Liver (tissue), 9 donors: ENCODE data around the gene TCHHL1. TPM values are rescaled to one million over a fixed set of nuclear protein-coding genes. Genes with fewer than 3 reads are reported as not detected.

Source experiments
- DNase-seq: peaks from one replicate; pipeline ENCODE4 v3.0.0-alpha.2; 2017; ENCODE audit warnings: low spot score
- H3K27ac ChIP-seq, 2 donors: one replicate each; pipeline ENCODE4 v1.7.0; 2013; ENCODE audit warnings: inconsistent platforms in 2 of 2, low read length in 2 of 2, control low read depth in 1 of 2, low read depth in 1 of 2, mild to moderate bottlenecking in 1 of 2
- H3K27me3 ChIP-seq, 4 donors: one replicate each; pipeline versions ENCODE4 v1.6.1 to v1.7.0; 2013; ENCODE audit warnings: low read length in 3 of 4, inconsistent platforms in 1 of 4, mild to moderate bottlenecking in 1 of 4, moderate library complexity in 1 of 4; ENCODE audit not compliant: control insufficient read depth in 4 of 4, insufficient read depth in 4 of 4
- H3K36me3 ChIP-seq, 4 donors: one replicate each; pipeline versions ENCODE4 v1.6.1 to v1.7.0; 2013; ENCODE audit warnings: low read length in 3 of 4, mild to moderate bottlenecking in 3 of 4, low read depth in 1 of 4, moderate library complexity in 1 of 4; ENCODE audit not compliant: control insufficient read depth in 4 of 4, insufficient read depth in 3 of 4
- H3K4me1 ChIP-seq, 4 donors: one replicate each; pipeline versions ENCODE4 v1.6.1 to v1.7.0; 2013; ENCODE audit warnings: low read length in 3 of 4, mild to moderate bottlenecking in 3 of 4, moderate library complexity in 1 of 4; ENCODE audit not compliant: control insufficient read depth in 4 of 4, insufficient read depth in 4 of 4
- H3K4me3 ChIP-seq, 3 donors: one replicate each; pipeline versions ENCODE4 v1.6.1 to v1.7.0; 2013; ENCODE audit warnings: low read length in 3 of 3, control low read depth in 1 of 3, low read depth in 1 of 3, mild to moderate bottlenecking in 1 of 3
- H3K9ac ChIP-seq, 2 donors: one replicate each; pipeline ENCODE4 v1.7.0; 2013; ENCODE audit warnings: low read length in 2 of 2, mild to moderate bottlenecking in 2 of 2, moderate library complexity in 2 of 2, control low read depth in 1 of 2, low read depth in 1 of 2
- H3K9me3 ChIP-seq, 4 donors: one replicate each; pipeline versions ENCODE4 v1.6.1 to v1.7.0; 2013; ENCODE audit warnings: low read length in 3 of 4; ENCODE audit not compliant: control insufficient read depth in 4 of 4
- EGR1 ChIP-seq, 2 donors: IDR thresholded peaks; 2 replicates each; pipeline ENCODE4 v1.6.1; 2016 to 2018; ENCODE audit warnings: antibody characterized with exemption in 2 of 2, low read depth in 2 of 2
- FOXA1 ChIP-seq: IDR thresholded peaks from 2 replicates; pipeline ENCODE4 v1.6.1; 2016; ENCODE audit warnings: antibody characterized with exemption
- FOXA2 ChIP-seq: IDR thresholded peaks from 2 replicates; pipeline ENCODE4 v1.6.1; 2016; ENCODE audit warnings: antibody characterized with exemption
- GABPA ChIP-seq, 2 donors: IDR thresholded peaks in 1 of 2; conservative IDR thresholded peaks in 1 of 2; 2 replicates each; pipeline ENCODE4 v1.6.1; 2016; ENCODE audit warnings: antibody characterized with exemption in 2 of 2, mild to moderate bottlenecking in 1 of 2, moderate library complexity in 1 of 2
- HNF4A ChIP-seq, 2 donors: conservative IDR thresholded peaks; 2 replicates each; pipeline ENCODE4 v1.6.1; 2016; ENCODE audit warnings: antibody characterized with exemption in 2 of 2, mild to moderate bottlenecking in 2 of 2
- HNF4G ChIP-seq: IDR thresholded peaks from 2 replicates; pipeline ENCODE4 v1.6.1; 2016; ENCODE audit warnings: antibody characterized with exemption
- JUND ChIP-seq, 2 donors: IDR thresholded peaks; 2 replicates each; pipeline ENCODE4 v1.6.1; 2016; ENCODE audit warnings: antibody characterized with exemption in 2 of 2
- NR2F2 ChIP-seq: IDR thresholded peaks from 2 replicates; pipeline ENCODE4 v1.6.1; 2016; ENCODE audit warnings: antibody characterized with exemption
- RAD21 ChIP-seq, 2 donors: IDR thresholded peaks; 2 replicates each; pipeline ENCODE4 v1.6.1; 2016; ENCODE audit warnings: antibody characterized with exemption in 2 of 2, mild to moderate bottlenecking in 2 of 2
- RXRA ChIP-seq, 2 donors: IDR thresholded peaks; 2 replicates each; pipeline ENCODE4 v1.6.1; 2017 to 2018; ENCODE audit warnings: antibody characterized with exemption in 2 of 2, mild to moderate bottlenecking in 1 of 2
- SP1 ChIP-seq: IDR thresholded peaks from 2 replicates; pipeline ENCODE4 v1.6.1; 2018; ENCODE audit warnings: antibody characterized with exemption, mild to moderate bottlenecking
- TAF1 ChIP-seq: conservative IDR thresholded peaks from 2 replicates; pipeline ENCODE4 v1.6.1; 2016; ENCODE audit warnings: antibody characterized with exemption, mild to moderate bottlenecking
- YY1 ChIP-seq: IDR thresholded peaks from 2 replicates; pipeline ENCODE4 v1.6.1; 2016; ENCODE audit warnings: antibody characterized with exemption, mild to moderate bottlenecking
- WGBS: extraction: QIAGEN DNeasy Blood & Tissue Kit; methylation state at CpG from one replicate; pipeline ENCODE4 v1.1.7; 2013; 5-methylcytosine and 5-hydroxymethylcytosine counted together
- polyA plus RNA-seq, 2 donors: library from polyadenylated mRNA; stranded (reverse) in 1 of 2; unstranded in 1 of 2; fragments of 200-250 nt in 1 of 2; fragments of >200 nt in 1 of 2; fragmentation: Nextera tagmentation in 1 of 2; extraction: Ambion mirVana in 1 of 2; gene quantifications; one replicate each; pipeline versions ENCODE4 v1.2.1 to v1.2.3, GENCODE V29; 2013 to 2015
- total RNA-seq, 2 donors: library from RNA; depleted of rRNA; stranded (reverse); fragments of >200 nt; gene quantifications; one replicate each; pipeline ENCODE4 v1.2.3, GENCODE V29; 2014
- TF ChIP-seq, protein P1 (sequence below): IDR thresholded peaks from 2 replicates; pipeline ENCODE4 v1.6.1; 2016; ENCODE audit warnings: antibody characterized with exemption
- TF ChIP-seq, protein P2 (sequence below): IDR thresholded peaks from 2 replicates; pipeline ENCODE4 v1.6.1; 2016; ENCODE audit warnings: antibody characterized with exemption, mild to moderate bottlenecking
- TF ChIP-seq, protein P3 (sequence below): IDR thresholded peaks from 2 replicates; pipeline ENCODE4 v1.6.1; 2016; ENCODE audit warnings: antibody characterized with exemption
- TF ChIP-seq, protein P4 (sequence below): fragments of 150-350 bp; IDR thresholded peaks from 2 replicates; pipeline ENCODE4 v1.5.1; 2017; ENCODE audit warnings: improper control_type of control experiment, low read depth, low read length; ENCODE audit not compliant: missing input control
- TF ChIP-seq, protein P5 (sequence below): IDR thresholded peaks from 2 replicates; pipeline ENCODE4 v1.6.1; 2016; ENCODE audit warnings: antibody characterized with exemption
- donor health status: healthy.
- donor health status: healthy.
- donor health status: healthy.
- donor health status: healthy.
- donor health status: healthy.

TCHHL1 gene
- total and polyA plus RNA-seq, 4 donors: not detected

DNA sequence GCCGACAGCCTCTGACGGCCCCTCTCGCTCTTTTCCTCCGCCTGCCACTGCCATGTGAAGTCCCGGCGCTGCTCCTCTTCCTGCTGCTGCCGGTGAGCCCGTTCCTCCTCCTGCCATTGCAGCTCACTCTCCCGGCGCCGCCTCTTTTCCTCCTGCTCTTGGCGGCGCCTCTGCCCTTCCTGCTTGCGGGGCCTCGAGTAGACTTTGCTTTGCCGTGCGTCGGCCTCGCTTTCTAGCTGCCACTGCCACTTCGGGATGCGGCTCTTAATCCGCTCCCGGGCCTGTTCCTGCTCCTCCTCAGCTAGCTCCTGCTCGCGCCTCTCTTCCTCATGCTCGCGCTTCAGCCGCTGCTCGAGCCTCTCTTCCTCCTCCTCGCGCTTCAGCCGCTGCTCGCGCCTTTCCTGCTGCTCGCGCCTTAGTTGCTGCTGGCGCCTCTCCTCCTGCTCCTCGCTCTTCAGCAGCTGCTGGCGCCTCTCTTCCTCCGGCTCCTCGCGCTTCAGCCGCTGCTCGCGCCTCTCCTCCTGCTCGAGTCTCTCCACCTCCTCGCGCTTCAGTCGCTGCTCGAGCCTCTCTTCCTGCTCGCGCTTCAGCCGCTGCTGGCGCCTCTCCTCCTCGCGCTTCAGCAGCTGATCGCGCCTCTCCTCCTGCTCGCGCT, 22.1 kb upstream of the TCHHL1 start:
- peaks cover 4 to 49% (median 37%) of the 10 kb centered on the region in 4 donors for H3K4me1 ChIP-seq
- no peak for DNase-seq

DNA sequence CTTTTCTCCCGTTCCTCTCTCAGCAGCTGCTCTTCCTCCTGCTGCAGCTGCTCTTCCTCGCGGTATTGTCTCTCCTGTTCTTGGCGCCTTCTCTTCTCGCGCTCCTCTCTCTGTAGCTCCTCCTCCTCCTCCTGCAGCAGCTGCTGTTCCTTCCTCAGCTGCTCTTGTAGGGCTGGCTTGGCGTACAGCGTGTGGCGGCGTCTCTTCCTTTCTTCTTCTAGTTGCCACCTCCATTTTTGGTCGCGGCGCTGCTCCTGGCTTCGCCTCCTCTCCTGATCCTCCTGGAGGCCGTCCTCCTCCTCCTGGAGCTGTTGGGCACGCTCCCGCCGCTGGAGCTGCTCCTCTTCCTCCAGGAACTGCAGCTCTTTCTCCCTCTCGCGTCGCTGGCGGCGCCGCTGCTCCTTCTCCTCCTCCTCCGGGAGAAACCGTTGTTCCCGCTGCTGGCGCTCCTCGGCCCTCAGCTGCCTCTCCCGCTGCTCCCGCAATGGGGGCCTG, 21.5 kb upstream of the TCHHL1 start:
- H3K9ac ChIP-seq: no peak overlapping the region
- no peak for DNase-seq
- H3K9me3 ChIP-seq: no peaks in the 10 kb centered on the region
- TF ChIP-seq JUND (IDR thresholded peaks at IDR 0.05) (no peak), YY1 (no peak), NR2F2 (no peak), HNF4A (conservative IDR thresholded peaks at IDR 0.05) (no peak), TAF1 (no peak), GABPA (IDR thresholded peaks at IDR 0.05 in 1 of 2, conservative IDR thresholded peaks at IDR 0.05 in 1 of 2) (no peak), RXRA (IDR thresholded peaks at IDR 0.05) (no peak), FOXA1 (no peak), RAD21 (IDR thresholded peaks at IDR 0.05) (no peak), FOXA2 (no peak), HNF4G (no peak), EGR1 (IDR thresholded peaks at IDR 0.05; ENCODE audit: low read depth in 2 of 2) (no peak), SP1 (no peak)
- TF ChIP-seq, protein P1, sequence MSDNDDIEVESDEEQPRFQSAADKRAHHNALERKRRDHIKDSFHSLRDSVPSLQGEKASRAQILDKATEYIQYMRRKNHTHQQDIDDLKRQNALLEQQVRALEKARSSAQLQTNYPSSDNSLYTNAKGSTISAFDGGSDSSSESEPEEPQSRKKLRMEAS: no peak
- TF ChIP-seq, protein P2, sequence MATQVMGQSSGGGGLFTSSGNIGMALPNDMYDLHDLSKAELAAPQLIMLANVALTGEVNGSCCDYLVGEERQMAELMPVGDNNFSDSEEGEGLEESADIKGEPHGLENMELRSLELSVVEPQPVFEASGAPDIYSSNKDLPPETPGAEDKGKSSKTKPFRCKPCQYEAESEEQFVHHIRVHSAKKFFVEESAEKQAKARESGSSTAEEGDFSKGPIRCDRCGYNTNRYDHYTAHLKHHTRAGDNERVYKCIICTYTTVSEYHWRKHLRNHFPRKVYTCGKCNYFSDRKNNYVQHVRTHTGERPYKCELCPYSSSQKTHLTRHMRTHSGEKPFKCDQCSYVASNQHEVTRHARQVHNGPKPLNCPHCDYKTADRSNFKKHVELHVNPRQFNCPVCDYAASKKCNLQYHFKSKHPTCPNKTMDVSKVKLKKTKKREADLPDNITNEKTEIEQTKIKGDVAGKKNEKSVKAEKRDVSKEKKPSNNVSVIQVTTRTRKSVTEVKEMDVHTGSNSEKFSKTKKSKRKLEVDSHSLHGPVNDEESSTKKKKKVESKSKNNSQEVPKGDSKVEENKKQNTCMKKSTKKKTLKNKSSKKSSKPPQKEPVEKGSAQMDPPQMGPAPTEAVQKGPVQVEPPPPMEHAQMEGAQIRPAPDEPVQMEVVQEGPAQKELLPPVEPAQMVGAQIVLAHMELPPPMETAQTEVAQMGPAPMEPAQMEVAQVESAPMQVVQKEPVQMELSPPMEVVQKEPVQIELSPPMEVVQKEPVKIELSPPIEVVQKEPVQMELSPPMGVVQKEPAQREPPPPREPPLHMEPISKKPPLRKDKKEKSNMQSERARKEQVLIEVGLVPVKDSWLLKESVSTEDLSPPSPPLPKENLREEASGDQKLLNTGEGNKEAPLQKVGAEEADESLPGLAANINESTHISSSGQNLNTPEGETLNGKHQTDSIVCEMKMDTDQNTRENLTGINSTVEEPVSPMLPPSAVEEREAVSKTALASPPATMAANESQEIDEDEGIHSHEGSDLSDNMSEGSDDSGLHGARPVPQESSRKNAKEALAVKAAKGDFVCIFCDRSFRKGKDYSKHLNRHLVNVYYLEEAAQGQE: no peak
- TF ChIP-seq, protein P3, sequence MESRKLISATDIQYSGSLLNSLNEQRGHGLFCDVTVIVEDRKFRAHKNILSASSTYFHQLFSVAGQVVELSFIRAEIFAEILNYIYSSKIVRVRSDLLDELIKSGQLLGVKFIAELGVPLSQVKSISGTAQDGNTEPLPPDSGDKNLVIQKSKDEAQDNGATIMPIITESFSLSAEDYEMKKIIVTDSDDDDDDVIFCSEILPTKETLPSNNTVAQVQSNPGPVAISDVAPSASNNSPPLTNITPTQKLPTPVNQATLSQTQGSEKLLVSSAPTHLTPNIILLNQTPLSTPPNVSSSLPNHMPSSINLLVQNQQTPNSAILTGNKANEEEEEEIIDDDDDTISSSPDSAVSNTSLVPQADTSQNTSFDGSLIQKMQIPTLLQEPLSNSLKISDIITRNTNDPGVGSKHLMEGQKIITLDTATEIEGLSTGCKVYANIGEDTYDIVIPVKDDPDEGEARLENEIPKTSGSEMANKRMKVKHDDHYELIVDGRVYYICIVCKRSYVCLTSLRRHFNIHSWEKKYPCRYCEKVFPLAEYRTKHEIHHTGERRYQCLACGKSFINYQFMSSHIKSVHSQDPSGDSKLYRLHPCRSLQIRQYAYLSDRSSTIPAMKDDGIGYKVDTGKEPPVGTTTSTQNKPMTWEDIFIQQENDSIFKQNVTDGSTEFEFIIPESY: no peak
- TF ChIP-seq, protein P4, sequence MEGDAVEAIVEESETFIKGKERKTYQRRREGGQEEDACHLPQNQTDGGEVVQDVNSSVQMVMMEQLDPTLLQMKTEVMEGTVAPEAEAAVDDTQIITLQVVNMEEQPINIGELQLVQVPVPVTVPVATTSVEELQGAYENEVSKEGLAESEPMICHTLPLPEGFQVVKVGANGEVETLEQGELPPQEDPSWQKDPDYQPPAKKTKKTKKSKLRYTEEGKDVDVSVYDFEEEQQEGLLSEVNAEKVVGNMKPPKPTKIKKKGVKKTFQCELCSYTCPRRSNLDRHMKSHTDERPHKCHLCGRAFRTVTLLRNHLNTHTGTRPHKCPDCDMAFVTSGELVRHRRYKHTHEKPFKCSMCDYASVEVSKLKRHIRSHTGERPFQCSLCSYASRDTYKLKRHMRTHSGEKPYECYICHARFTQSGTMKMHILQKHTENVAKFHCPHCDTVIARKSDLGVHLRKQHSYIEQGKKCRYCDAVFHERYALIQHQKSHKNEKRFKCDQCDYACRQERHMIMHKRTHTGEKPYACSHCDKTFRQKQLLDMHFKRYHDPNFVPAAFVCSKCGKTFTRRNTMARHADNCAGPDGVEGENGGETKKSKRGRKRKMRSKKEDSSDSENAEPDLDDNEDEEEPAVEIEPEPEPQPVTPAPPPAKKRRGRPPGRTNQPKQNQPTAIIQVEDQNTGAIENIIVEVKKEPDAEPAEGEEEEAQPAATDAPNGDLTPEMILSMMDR: no peak
- TF ChIP-seq, protein P5, sequence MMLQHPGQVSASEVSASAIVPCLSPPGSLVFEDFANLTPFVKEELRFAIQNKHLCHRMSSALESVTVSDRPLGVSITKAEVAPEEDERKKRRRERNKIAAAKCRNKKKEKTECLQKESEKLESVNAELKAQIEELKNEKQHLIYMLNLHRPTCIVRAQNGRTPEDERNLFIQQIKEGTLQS: no peak
- 2% methylated on average over 31 of the region's 31 CpGs for WGBS
- no peaks in the 10 kb centered on the region for H3K36me3 ChIP-seq
- H3K27ac ChIP-seq: no peak overlapping the region
- peaks cover 4 to 49% (median 37%) of the 10 kb centered on the region in 4 donors for H3K4me1 ChIP-seq
- peaks cover 0 to 29% (median 16%) of the 10 kb centered on the region in 4 donors for H3K27me3 ChIP-seq
- peak overlapping the region in 2 of 3 donors; percentile 7 to 37 for H3K4me3 ChIP-seq

More for the DNA sequence above, 22.1 kb upstream of the TCHHL1 start:
- H3K36me3 ChIP-seq: no peaks in the 10 kb centered on the region
- H3K9me3 ChIP-seq: no peaks in the 10 kb centered on the region
- H3K9ac ChIP-seq: no peak overlapping the region
- H3K27me3 ChIP-seq: peaks cover 0 to 28% (median 16%) of the 10 kb centered on the region in 4 donors
- no peak for TF ChIP-seq EGR1 (IDR thresholded peaks at IDR 0.05; ENCODE audit: low read depth in 2 of 2)
- TF ChIP-seq JUND (IDR thresholded peaks at IDR 0.05): no peak
- no peak for TF ChIP-seq RAD21 (IDR thresholded peaks at IDR 0.05)
- TF ChIP-seq, protein P3: no peak
- TF ChIP-seq GABPA (IDR thresholded peaks at IDR 0.05 in 1 of 2, conservative IDR thresholded peaks at IDR 0.05 in 1 of 2): no peak
- peak overlapping the region; percentile 7 to 37 (median 11) for H3K4me3 ChIP-seq
- no peak overlapping the region for H3K27ac ChIP-seq
- 2% methylated on average over 60 of the region's 60 CpGs for WGBS
